PC-3 (cell line): Measurements from ENCODE around the gene TAF3.

Experiments used
- CTCF ChIP-seq: fragments of 300-600 bp; sonication (generic); conservative IDR thresholded peaks from 2 replicates; pipeline ENCODE4 v1.5.1; 2017; ENCODE audit warnings: antibody characterized with exemption, low read depth, mild to moderate bottlenecking, low read length
- EZH2phosphoT487 ChIP-seq: fragments of 300-600 bp; sonication (generic); IDR thresholded peaks from 2 replicates; pipeline ENCODE4 v1.6.1; 2018; ENCODE audit warnings: mild to moderate bottlenecking, antibody characterized with exemption, low read length, borderline replicate concordance

GRCh38 chr10:8004469-8005000 is 186.2 kb downstream of the TAF3 start:
- TF ChIP-seq CTCF (no peak), EZH2phosphoT487 (no peak)
